Body of pancreas (tissue), 4 donors: Measurements from ENCODE around the gene CCL7. TPM values are rescaled to one million over a fixed set of nuclear protein-coding genes. Genes with fewer than 3 reads are reported as not detected.

Experiments used
- ATAC-seq: fragments of 150-250 bp; one replicate; pipeline ENCODE4 v1.9.1; 2016
- DNase-seq, 4 donors: peaks; one replicate each; pipeline ENCODE4 v3.0.0-alpha.2; 2019
- H3K27ac ChIP-seq, 4 donors: fragments of 200-600 bp; sonication (generic); 1 replicate in 3 of 4; 2 replicates in 1 of 4; pipeline versions ENCODE4 v1.5.1 to v1.6.1; 2016 to 2019; ENCODE audit warnings: mild to moderate bottlenecking in 1 of 4, mixed read lengths in 1 of 4, moderate library complexity in 1 of 4
- H3K27me3 ChIP-seq, 2 donors: fragments of 200-600 bp; sonication (generic); one replicate each; pipeline ENCODE4 v1.6.0; 2016; ENCODE audit warnings: mild to moderate bottlenecking in 1 of 2
- H3K36me3 ChIP-seq, 2 donors: fragments of 200-600 bp; sonication (generic); replicated peaks in 1 of 2; 2 replicates each; pipeline ENCODE4 v1.5.1; 2016; ENCODE audit warnings: low read depth in 2 of 2; ENCODE audit not compliant: insufficient read depth in 1 of 2
- H3K4me1 ChIP-seq: fragments of 200-600 bp; sonication (generic); one replicate; pipeline ENCODE4 v1.6.0; 2016
- H3K4me3 ChIP-seq, 2 donors: fragments of 200-600 bp; sonication (generic); 1 replicate in 1 of 2; 2 replicates in 1 of 2; pipeline ENCODE4 v1.5.1; 2016 to 2019
- H3K9me3 ChIP-seq, 3 donors: fragments of 200-600 bp; sonication (generic); 1 replicate in 2 of 3; 2 replicates in 1 of 3; pipeline ENCODE4 v1.5.1; 2016
- POLR2A ChIP-seq, 3 donors: fragments of 450-650 bp; IDR thresholded peaks; one replicate each; pipeline ENCODE4 v1.6.1; 2016; ENCODE audit warnings: antibody characterized with exemption in 3 of 3, mild to moderate bottlenecking in 2 of 3
- WGBS, 2 donors: methylation state at CpG; one replicate each; pipeline ENCODE4 v1.1.5; 2017; 5-methylcytosine and 5-hydroxymethylcytosine counted together
- intact Hi-C: fragments of 100-400 bp; cut with DNase I; formaldehyde crosslinking; loops from one replicate; pipeline ENCODE4 v1.15.1; 2023
- total RNA-seq, 2 donors: library from RNA; depleted of rRNA; stranded (reverse); fragments of >200 nt; gene quantifications; one replicate each; pipeline ENCODE4 v1.1.0, GENCODE V29; 2016
- TF ChIP-seq, protein P1 (sequence below), 7 experiments: fragments of 450-650 bp in 4 of 7; fragments of 200-600 bp in 3 of 7; sonication (generic) in 3 of 7; IDR thresholded peaks; one replicate each; pipeline ENCODE4 v1.5.1; 2016 to 2019; ENCODE audit warnings: antibody characterized with exemption in 7 of 7

CCL7 gene
- total RNA-seq, 2 donors from 2014 or later = not detected

GRCh38 chr17:34228781-34229180, 41.2 kb upstream of the CCL7 start:
- H3K27me3 ChIP-seq = no peaks in the 10 kb centered on the region
- ATAC-seq = no peak
- H3K4me3 ChIP-seq = no peak overlapping the region
- H3K36me3 ChIP-seq = no peaks in the 10 kb centered on the region
- H3K9me3 ChIP-seq = no peaks in the 10 kb centered on the region
- no peak overlapping the region for H3K27ac ChIP-seq
- 71 to 78% methylated on average over 4 of the region's 4 CpGs for WGBS, 2 donors
- H3K4me1 ChIP-seq = peaks cover under 1% of the 10 kb centered on the region
- intact Hi-C loops = no loop called here
- no peak for DNase-seq
- no peak for TF ChIP-seq POLR2A (IDR thresholded peaks at IDR 0.05)
- TF ChIP-seq, protein P1, sequence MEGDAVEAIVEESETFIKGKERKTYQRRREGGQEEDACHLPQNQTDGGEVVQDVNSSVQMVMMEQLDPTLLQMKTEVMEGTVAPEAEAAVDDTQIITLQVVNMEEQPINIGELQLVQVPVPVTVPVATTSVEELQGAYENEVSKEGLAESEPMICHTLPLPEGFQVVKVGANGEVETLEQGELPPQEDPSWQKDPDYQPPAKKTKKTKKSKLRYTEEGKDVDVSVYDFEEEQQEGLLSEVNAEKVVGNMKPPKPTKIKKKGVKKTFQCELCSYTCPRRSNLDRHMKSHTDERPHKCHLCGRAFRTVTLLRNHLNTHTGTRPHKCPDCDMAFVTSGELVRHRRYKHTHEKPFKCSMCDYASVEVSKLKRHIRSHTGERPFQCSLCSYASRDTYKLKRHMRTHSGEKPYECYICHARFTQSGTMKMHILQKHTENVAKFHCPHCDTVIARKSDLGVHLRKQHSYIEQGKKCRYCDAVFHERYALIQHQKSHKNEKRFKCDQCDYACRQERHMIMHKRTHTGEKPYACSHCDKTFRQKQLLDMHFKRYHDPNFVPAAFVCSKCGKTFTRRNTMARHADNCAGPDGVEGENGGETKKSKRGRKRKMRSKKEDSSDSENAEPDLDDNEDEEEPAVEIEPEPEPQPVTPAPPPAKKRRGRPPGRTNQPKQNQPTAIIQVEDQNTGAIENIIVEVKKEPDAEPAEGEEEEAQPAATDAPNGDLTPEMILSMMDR (IDR thresholded peaks at IDR 0.05) = no peak

GRCh38 chr17:34230342-34230741, 39.7 kb upstream of the CCL7 start:
- Histone ChIP-seq H3K4me1 (peaks cover 16% of the 10 kb centered on the region), H3K27me3 (no peaks in the 10 kb centered on the region), H3K36me3 (no peaks in the 10 kb centered on the region), H3K27ac (no peak overlapping the region), H3K4me3 (no peak overlapping the region), H3K9me3 (no peaks in the 10 kb centered on the region)
- intact Hi-C loops = no loop called here
- no peak for ATAC-seq
- no peak for DNase-seq
- WGBS, 2 donors = 40 to 63% methylated on average over 1 of the region's 1 CpG
- no peak for TF ChIP-seq POLR2A (IDR thresholded peaks at IDR 0.05)
- TF ChIP-seq, protein P1 (IDR thresholded peaks at IDR 0.05) = no peak

GRCh38 chr17:34234616-34235015, 35.4 kb upstream of the CCL7 start:
- H3K27ac ChIP-seq = peak overlapping the region in 3 of 4 donors; percentile 59 to 82 (median 64)
- H3K36me3 ChIP-seq = no peaks in the 10 kb centered on the region
- H3K27me3 ChIP-seq = no peaks in the 10 kb centered on the region
- DNase-seq (no peak), ATAC-seq (no peak)
- H3K4me3 ChIP-seq = no peak overlapping the region
- TF ChIP-seq POLR2A (IDR thresholded peaks at IDR 0.05) = no peak
- TF ChIP-seq, protein P1 (IDR thresholded peaks at IDR 0.05) = no peak
- peaks cover 48% of the 10 kb centered on the region for H3K4me1 ChIP-seq
- WGBS, 2 donors = 90% methylated on average over 3 of the region's 3 CpGs
- no peaks in the 10 kb centered on the region for H3K9me3 ChIP-seq
- intact Hi-C loops = no loop called here

DNA sequence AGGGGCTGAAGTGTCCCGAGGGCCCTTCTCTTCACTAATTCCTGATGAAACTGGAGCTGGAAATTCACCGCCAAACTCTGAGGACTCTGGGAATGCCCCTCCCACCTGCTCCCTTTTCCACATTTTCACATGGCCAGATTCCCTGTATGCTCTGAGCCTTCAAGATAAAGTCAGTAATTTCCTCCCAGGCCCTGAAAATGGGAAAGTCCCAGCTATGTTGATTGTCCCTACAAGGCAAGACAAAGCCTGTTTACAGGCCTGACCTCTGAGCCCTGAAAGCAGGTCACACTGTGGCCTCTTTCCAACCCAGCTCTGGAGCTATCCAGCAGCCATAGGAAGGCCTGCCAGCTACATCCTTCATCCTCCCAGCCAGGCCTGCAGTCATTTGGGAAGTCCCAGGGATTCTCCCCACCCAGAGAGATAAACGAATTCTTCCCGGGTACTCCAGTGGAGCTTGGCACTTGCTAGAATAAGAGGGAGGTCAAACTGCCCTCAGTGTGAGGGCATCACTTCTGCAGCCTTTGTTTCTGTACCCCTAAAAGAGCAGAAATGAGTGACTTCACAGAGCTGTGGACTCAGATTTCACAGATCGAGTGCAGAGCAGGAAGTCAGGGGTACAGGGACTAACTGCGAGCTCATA, 34.5 kb upstream of the CCL7 start:
- no peak for TF ChIP-seq POLR2A (IDR thresholded peaks at IDR 0.05)
- TF ChIP-seq, protein P1 (IDR thresholded peaks at IDR 0.05) = no peak
- no peaks in the 10 kb centered on the region for H3K9me3 ChIP-seq
- no peak overlapping the region for H3K4me3 ChIP-seq
- peak overlapping the region; percentile 41 to 82 (median 62) for H3K27ac ChIP-seq
- DNase-seq (peak; percentile 56 to 87 (median 76)), ATAC-seq (peak; percentile 84)
- WGBS, 2 donors = 15 to 30% methylated on average over 6 of the region's 6 CpGs
- H3K4me1 ChIP-seq = peaks cover 55% of the 10 kb centered on the region
- intact Hi-C loops = no loop called here
- H3K36me3 ChIP-seq = no peaks in the 10 kb centered on the region
- H3K27me3 ChIP-seq = no peaks in the 10 kb centered on the region
